ENCODE data around the gene RNF227.

Gene RNF227

GRCh38 chr17:7886227-7887037, 29.7 kb downstream of the RNF227 start:
- no peaks in the 10 kb centered on the region for H3K27me3 ChIP-seq (ENCODE audit: control insufficient read depth in 1 of 2, insufficient read depth in 2 of 2, low read length in 2 of 2)
- H3K4me3 ChIP-seq (ENCODE audit: low read depth in 1 of 2, low read length in 2 of 2): peak overlapping the region; percentile 65 to 71

GRCh38 chr17:7885367-7886226, 30.5 kb downstream of the RNF227 start:
- peaks cover 49% of the 10 kb centered on the region for H3K4me1 ChIP-seq (ENCODE audit: insufficient read depth, low read length)
- no peaks in the 10 kb centered on the region for H3K9me3 ChIP-seq (ENCODE audit: low read length)
- H3K27me3 ChIP-seq (ENCODE audit: control insufficient read depth in 1 of 2, insufficient read depth in 2 of 2, low read length in 2 of 2): no peaks in the 10 kb centered on the region
- H3K4me3 ChIP-seq (ENCODE audit: low read depth in 1 of 2, low read length in 2 of 2): peak overlapping the region; percentile 65 to 71
- peak overlapping the region; percentile 52 for H3K9ac ChIP-seq (ENCODE audit: low read length)
- H3K36me3 ChIP-seq (ENCODE audit: insufficient read depth, low read length): peaks cover 4% of the 10 kb centered on the region
- peak overlapping the region; percentile 88 for H3K27ac ChIP-seq (ENCODE audit: low read depth, low read length)

More at GRCh38 chr17:7886227-7887037, 29.7 kb downstream of the RNF227 start:
- Histone ChIP-seq H3K9me3 (ENCODE audit: low read length) (no peaks in the 10 kb centered on the region), H3K9ac (ENCODE audit: low read length) (peak overlapping the region; percentile 52), H3K36me3 (ENCODE audit: insufficient read depth, low read length) (peaks cover 12% of the 10 kb centered on the region), H3K27ac (ENCODE audit: low read depth, low read length) (peak overlapping the region; percentile 88), H3K4me1 (ENCODE audit: insufficient read depth, low read length) (peaks cover 49% of the 10 kb centered on the region)

GRCh38 chr17:7884581-7885366, 31.3 kb downstream of the RNF227 start:
- Histone ChIP-seq H3K4me1 (ENCODE audit: insufficient read depth, low read length) (peaks cover 42% of the 10 kb centered on the region), H3K9me3 (ENCODE audit: low read length) (no peaks in the 10 kb centered on the region), H3K27ac (ENCODE audit: low read depth, low read length) (peak overlapping the region; percentile 88), H3K27me3 (ENCODE audit: control insufficient read depth in 1 of 2, insufficient read depth in 2 of 2, low read length in 2 of 2) (no peaks in the 10 kb centered on the region), H3K36me3 (ENCODE audit: insufficient read depth, low read length) (no peaks in the 10 kb centered on the region), H3K4me3 (ENCODE audit: low read depth in 1 of 2, low read length in 2 of 2) (peak overlapping the region in 1 of 2 donors; percentile 65), H3K9ac (ENCODE audit: low read length) (no peak overlapping the region)

- Histone ChIP-seq H3K4me3 (ENCODE audit: low read depth in 1 of 2, low read length in 2 of 2) (no peak overlapping the region), H3K4me1 (ENCODE audit: insufficient read depth, low read length) (peaks cover 33% of the 10 kb centered on the region), H3K9ac (ENCODE audit: low read length) (no peak overlapping the region), H3K9me3 (ENCODE audit: low read length) (no peaks in the 10 kb centered on the region), H3K36me3 (ENCODE audit: insufficient read depth, low read length) (no peaks in the 10 kb centered on the region), H3K27me3 (ENCODE audit: control insufficient read depth in 1 of 2, insufficient read depth in 2 of 2, low read length in 2 of 2) (no peaks in the 10 kb centered on the region), H3K27ac (ENCODE audit: low read depth, low read length) (peak overlapping the region; percentile 16)
These were observed 32.2 kb downstream of the RNF227 start for GRCh38 chr17:7883781-7884386.

GRCh38 chr17:7882629-7883028, 33.5 kb downstream of the RNF227 start:
- H3K36me3 ChIP-seq (ENCODE audit: insufficient read depth, low read length): no peaks in the 10 kb centered on the region
- H3K4me3 ChIP-seq (ENCODE audit: low read depth in 1 of 2, low read length in 2 of 2): no peak overlapping the region
- peaks cover 24% of the 10 kb centered on the region for H3K4me1 ChIP-seq (ENCODE audit: insufficient read depth, low read length)
- H3K27me3 ChIP-seq (ENCODE audit: control insufficient read depth in 1 of 2, insufficient read depth in 2 of 2, low read length in 2 of 2): no peaks in the 10 kb centered on the region
- no peak overlapping the region for H3K9ac ChIP-seq (ENCODE audit: low read length)
- no peak overlapping the region for H3K27ac ChIP-seq (ENCODE audit: low read depth, low read length)
- H3K9me3 ChIP-seq (ENCODE audit: low read length): no peaks in the 10 kb centered on the region

GRCh38 chr17:7882068-7882467, 34.0 kb downstream of the RNF227 start:
- H3K27ac ChIP-seq (ENCODE audit: low read depth, low read length): no peak overlapping the region

GRCh38 chr17:7881276-7882054, 34.6 kb downstream of the RNF227 start:
- no peak overlapping the region for H3K4me3 ChIP-seq (ENCODE audit: low read depth in 1 of 2, low read length in 2 of 2)
- H3K4me1 ChIP-seq (ENCODE audit: insufficient read depth, low read length): peaks cover 14% of the 10 kb centered on the region
- no peaks in the 10 kb centered on the region for H3K36me3 ChIP-seq (ENCODE audit: insufficient read depth, low read length)

More at GRCh38 chr17:7882068-7882467, 34.0 kb downstream of the RNF227 start:
- Histone ChIP-seq H3K9me3 (ENCODE audit: low read length) (no peaks in the 10 kb centered on the region), H3K9ac (ENCODE audit: low read length) (no peak overlapping the region), H3K36me3 (ENCODE audit: insufficient read depth, low read length) (no peaks in the 10 kb centered on the region), H3K27me3 (ENCODE audit: control insufficient read depth in 1 of 2, insufficient read depth in 2 of 2, low read length in 2 of 2) (no peaks in the 10 kb centered on the region), H3K4me1 (ENCODE audit: insufficient read depth, low read length) (peaks cover 20% of the 10 kb centered on the region), H3K4me3 (ENCODE audit: low read depth in 1 of 2, low read length in 2 of 2) (no peak overlapping the region)

GRCh38 chr17:7880076-7880868, 35.8 kb downstream of the RNF227 start:
- Histone ChIP-seq H3K27me3 (ENCODE audit: control insufficient read depth in 1 of 2, insufficient read depth in 2 of 2, low read length in 2 of 2) (no peaks in the 10 kb centered on the region), H3K4me3 (ENCODE audit: low read depth in 1 of 2, low read length in 2 of 2) (no peak overlapping the region), H3K27ac (ENCODE audit: low read depth, low read length) (no peak overlapping the region), H3K4me1 (ENCODE audit: insufficient read depth, low read length) (peaks cover 12% of the 10 kb centered on the region), H3K36me3 (ENCODE audit: insufficient read depth, low read length) (no peaks in the 10 kb centered on the region), H3K9me3 (ENCODE audit: low read length) (no peaks in the 10 kb centered on the region), H3K9ac (ENCODE audit: low read length) (no peak overlapping the region)

More at GRCh38 chr17:7881276-7882054, 34.6 kb downstream of the RNF227 start:
- Histone ChIP-seq H3K27ac (ENCODE audit: low read depth, low read length) (no peak overlapping the region), H3K9ac (ENCODE audit: low read length) (no peak overlapping the region), H3K9me3 (ENCODE audit: low read length) (no peaks in the 10 kb centered on the region), H3K27me3 (ENCODE audit: control insufficient read depth in 1 of 2, insufficient read depth in 2 of 2, low read length in 2 of 2) (no peaks in the 10 kb centered on the region)

GRCh38 chr17:7878234-7878633, 37.9 kb downstream of the RNF227 start:
- peaks cover 1% of the 10 kb centered on the region for H3K36me3 ChIP-seq (ENCODE audit: insufficient read depth, low read length)
- H3K4me3 ChIP-seq (ENCODE audit: low read depth in 1 of 2, low read length in 2 of 2): no peak overlapping the region
- no peak overlapping the region for H3K27ac ChIP-seq (ENCODE audit: low read depth, low read length)
- no peaks in the 10 kb centered on the region for H3K27me3 ChIP-seq (ENCODE audit: control insufficient read depth in 1 of 2, insufficient read depth in 2 of 2, low read length in 2 of 2)
- no peak overlapping the region for H3K9ac ChIP-seq (ENCODE audit: low read length)
- H3K4me1 ChIP-seq (ENCODE audit: insufficient read depth, low read length): peaks cover 9% of the 10 kb centered on the region
- no peaks in the 10 kb centered on the region for H3K9me3 ChIP-seq (ENCODE audit: low read length)

Measured in muscle layer of colon (tissue), 2 donors.